DMS153 treated with DMSO at 0.1 percent for 48 hours (cell line): Measurements from ENCODE around the gene MICAL1.
A peak's percentile ranks its signal among the peaks of the same experiment; 100 is the strongest.

Source experiments
- DNase-seq: peaks from one replicate; lab custom pipeline; 2025; ENCODE audit not compliant: unreplicated experiment; lab: John Stamatoyannopoulos, UW

The MICAL1 gene

DNA sequence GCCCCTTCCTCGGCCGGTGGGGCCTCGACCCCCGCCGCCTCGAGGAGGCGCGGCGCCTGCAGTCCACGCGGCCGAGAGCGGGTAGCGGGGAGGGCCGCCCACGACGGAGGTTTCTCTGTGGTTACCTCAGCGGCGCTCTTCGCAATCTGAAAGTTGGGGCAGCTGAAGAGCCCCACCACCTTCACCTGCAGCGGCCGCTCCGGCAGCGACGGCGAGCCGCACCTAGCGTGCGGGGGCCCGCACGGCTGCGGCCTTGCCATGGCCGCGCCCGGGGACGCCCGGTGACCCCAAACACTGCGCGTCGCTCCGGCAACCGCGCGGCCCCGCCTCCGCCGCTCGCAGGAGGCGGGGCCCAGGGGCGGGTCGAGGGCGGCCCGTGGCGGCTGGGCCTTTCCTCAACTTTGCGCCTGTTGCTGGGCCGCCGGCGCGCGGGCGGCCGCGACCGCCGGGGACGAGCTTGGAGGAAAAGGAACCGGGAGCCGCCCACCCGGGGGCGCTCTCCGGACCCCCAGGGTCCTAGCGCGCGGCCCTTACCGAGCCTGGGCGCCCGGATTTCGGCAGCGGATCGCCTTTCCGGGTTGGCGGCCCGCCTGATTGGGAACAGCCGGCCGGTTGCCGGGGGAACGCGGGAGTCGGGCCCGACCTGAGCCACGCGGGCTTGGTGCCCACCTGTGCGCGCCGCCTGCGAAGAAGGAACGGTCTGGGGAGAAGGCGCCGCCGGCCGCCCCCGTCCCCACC is 15.1 kb downstream of the MICAL1 start, which contains the start of the genes PPIL6 and SMPD2:
Gene PPIL6 (minus strand): TSS at position 298 of the 738 bp plus-strand sequence. CDS start 38 bp downstream, at position 260.
Gene SMPD2 (plus strand): TSS at position 394 of the 738 bp plus-strand sequence. CDS start 398 bp downstream, outside the sequence.
- DNase-seq = peak; percentile 40

DNA sequence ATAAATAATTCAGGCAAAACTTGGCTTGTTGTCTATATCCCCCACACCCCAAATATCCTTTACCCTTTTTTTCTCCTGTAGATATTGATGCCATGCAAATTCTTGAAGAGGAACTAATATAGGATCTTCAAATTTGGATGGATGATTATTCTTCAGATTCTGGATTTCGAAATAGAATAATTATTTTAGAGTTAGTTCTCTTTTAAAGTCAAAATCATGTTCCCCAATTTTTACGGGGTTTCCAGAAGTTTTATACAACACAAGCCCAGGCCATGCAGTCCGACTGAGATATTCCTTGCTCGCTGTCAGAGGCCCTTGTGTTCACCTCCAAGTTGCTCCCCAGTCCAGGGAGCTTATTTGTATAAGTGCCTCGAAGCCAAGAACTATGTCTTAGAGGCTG is 19.5 kb downstream of the MICAL1 start:
- DNase-seq = no peak

DNA sequence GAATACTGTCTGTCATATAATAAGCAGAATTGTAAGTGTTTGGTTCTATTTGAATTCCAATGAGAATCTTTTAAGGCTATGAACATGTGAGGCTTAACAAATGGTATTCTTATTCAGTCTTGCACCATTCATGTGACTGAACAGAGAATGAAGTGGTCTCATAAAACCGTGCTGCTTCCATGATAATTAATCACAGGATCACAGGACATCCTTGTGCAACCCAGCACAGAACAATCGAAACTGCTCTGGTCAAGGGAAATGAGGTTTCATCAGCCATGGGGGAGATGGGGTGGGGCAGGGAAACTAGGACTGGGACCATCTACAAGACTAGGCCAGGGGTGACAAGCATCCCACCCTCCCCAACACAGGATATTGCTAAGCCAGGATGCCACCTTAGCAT is 21.1 kb downstream of the MICAL1 start:
- DNase-seq = no peak

DNA sequence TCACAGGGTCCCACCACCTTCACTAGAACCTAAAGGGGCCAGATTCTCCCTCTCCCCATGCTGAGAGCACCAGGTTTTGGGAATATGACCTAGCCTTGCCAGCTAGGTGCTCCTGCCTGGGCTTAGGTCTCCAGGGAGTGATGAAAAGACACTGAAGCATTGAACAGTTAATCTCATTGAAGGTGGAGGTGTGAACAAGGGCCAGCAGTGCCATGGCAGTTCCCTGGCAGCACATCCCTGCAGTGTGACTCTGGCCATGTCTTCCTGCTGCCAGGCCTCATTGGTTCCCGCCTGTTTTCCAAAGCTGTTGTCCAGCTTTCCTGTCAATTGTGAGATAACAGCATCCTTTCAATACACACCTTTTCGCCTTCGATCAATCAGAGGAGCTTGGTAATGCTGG is 26.1 kb downstream of the MICAL1 start:
- peak; percentile 32 for DNase-seq

DNA sequence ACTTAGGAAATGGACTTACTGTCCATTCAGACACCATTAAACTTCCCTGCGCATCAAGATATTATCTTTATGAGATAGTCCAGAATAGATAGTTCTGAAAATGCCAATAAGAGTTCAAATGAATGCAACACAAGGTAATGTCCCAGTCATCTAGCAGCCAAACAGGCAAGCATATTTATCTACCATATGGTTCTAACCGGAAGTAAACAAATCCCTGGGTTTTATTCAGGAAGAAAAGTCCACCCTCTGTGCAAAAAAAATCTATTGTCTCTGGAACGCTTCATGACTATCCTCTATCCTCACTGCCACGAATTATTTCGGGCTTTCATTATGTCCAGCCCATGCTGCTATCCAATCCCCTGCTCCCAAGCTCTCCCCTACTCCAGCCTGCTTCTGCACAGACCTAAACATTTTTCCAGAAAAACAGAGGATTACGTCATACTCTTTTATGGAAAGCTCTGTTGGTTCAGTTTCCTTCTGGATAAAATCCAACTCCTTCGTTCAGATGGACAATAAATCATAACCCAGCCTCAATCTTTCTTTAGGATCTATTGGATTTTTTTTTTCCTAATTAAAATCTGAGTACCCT is 26.6 kb downstream of the MICAL1 start:
- DNase-seq = peak; percentile 37

DNA sequence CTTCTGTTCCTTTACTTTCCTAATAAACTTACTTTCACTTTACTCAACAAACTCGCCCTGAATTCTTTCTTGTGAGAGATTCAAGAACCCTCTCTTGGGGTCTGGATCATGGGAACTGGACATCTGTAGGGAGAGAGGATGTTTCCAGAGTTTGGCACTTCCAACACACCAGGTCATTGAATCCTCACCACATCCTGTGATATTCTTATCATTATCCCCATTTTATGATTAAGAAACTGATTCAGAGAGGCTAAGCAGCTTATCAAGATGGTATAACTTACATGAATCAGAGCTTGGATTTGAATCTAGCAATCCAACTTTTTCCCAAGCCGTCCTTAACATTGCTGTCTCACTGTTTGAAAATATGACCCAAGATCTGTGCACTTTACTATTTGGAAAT is 30.6 kb downstream of the MICAL1 start:
- no peak for DNase-seq

DNA sequence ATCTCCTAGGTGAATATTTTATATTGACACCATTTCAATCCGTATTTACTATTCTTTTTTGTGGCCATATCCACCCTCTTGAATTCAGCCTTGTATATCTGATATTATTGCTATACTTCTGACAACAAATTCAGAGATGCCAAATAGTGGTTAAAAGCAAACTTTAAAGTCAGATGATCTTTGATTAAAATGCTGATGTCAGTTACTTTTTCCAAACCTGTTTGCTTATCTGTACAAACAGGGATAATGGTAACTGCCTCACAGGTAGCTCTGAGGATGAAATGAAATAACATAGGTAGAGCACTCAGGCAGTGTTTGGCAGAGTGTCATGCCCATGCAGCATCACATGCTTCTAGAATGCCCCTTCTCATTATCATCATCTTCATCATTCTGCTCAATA is 34.4 kb downstream of the MICAL1 start:
- no peak for DNase-seq

DNA sequence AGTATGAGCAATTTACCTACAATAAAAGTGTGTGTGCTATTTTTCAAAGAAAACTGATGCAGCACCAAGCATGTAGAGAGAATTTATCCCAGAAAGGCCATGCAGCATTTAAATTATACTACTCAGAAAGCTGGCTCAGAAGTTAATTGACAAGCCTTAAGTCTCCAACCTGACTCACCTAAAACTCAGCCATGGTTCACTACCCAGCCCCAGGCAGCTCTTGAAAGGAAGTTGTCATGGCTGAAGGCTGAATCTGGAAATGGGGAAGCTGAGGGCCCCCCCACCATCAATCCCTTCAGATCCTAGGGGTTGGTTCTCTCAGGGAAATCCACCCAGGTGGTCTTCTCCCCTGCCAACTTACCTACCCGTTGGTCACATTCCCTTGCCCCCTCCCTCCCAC is 34.8 kb downstream of the MICAL1 start:
- DNase-seq = no peak

DNA sequence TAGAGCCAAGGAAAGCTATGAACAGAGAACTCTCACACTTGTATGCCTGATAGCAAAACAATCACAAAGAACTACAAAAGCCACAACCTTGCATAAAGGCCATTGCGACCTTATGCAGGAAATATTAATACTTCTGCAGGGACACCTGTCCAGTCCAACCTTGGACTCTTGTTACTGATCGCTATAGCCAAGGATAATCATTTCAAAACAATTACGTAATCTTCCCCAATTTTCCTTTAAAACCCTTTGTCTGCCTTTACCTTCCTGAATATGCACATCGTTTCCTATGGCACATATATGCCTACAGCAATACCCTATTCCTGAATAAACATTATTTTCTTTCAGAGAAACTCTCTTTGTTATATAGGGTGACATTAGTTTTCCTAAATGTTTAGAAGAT is 37.9 kb downstream of the MICAL1 start:
- DNase-seq = no peak

DNA sequence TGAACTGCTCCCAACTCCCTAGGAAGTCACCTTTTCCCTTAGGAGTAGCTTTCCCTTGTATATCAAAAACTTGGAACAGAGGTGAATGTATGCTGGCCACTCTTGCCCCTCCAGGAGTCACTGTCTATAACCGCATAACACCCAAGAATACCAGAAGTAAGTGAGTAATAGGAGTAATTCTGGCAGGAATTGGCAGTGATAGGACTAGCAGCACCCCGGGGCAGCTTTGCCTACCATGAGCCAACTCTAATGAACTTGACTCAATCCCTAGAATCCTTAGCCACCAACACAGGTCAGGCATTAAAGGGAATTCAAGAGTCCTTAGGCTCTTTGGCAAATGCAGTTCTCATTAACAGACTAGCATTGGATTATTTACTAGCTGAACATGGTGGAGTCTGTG is 44.5 kb downstream of the MICAL1 start:
- no peak for DNase-seq

DNA sequence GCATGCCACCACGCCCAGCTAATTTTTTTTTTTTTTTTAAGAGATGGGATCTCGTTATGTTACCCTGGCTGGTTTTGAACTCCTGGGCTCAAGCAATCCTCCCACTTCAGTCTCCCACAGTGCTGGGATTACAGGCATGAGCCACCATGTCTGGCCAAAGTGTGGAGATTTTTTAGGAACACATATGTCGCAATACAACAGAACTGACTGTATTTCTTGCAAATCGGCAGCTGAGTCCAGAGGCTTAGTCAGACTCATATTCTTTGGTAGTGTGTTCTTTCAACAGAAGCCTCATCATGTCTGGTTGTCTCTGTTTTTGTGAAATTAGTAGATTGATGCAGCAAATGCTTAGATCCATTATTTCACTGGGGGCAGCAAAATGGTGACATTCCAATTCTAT is 49.4 kb downstream of the MICAL1 start:
- no peak for DNase-seq

DNA sequence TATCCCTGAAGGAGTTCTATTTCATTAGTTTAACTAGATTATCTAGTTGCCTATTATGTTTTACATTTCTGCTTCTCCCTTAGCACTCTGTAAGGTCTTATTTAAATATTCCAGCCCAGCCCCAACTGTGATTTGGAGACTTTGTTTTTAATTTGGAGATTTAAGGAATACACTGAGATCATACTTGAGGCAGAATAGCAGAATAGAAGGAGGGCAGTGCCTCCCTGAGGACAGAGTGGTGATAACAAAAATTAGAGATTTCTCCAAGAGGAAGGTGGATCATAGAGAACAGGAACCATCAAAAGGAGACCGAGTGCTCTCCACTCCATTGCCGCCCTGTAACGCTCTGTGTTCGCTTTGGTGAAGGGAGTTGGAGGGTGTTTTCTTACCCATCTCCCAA is 58.6 kb downstream of the MICAL1 start:
- DNase-seq = no peak

DNA sequence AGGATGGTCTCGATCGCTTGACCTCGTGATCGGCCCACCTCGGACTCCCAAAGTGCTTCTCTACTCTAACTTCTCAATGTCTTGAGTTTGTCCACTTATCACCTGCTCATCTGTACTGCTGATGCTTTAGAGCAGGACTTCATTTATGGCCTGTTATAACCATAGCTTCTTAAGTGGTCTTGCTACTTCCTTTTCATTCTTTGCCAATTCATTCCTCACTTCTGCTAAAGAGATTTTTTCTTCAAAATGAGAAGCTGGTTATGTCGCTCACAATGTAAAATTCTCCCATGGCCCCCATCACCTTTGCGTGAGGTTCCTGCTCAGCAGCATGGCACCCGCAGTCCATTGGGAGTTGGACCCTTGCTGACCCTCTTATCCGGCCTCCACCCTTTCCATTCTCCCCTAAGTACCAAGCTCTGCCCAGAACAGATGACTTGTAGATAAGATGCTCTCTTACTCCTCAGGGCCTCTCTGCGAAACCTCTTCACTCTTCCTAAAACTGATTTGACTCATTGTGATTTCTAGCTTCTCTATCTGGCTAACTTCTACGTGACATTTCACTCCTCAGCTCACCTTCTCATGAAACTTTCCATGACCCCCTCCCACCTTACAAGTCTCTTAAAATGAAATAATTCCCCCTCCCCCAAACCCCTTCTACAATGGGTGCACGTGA is 59.4 kb downstream of the MICAL1 start:
- DNase-seq = no peak
